Retina (tissue), 1 donor: Measurements from ENCODE around the gene CDHR4.
"Not testable (repeated sequence)": the region's sequence is repeated elsewhere in the genome, so short reads cannot be mapped to it uniquely, and the experiment has no call there.

ENCODE experiments used
- DNase-seq: peaks from one replicate; pipeline ENCODE4 v3.0.0-alpha.2; 2016

Gene CDHR4

DNA sequence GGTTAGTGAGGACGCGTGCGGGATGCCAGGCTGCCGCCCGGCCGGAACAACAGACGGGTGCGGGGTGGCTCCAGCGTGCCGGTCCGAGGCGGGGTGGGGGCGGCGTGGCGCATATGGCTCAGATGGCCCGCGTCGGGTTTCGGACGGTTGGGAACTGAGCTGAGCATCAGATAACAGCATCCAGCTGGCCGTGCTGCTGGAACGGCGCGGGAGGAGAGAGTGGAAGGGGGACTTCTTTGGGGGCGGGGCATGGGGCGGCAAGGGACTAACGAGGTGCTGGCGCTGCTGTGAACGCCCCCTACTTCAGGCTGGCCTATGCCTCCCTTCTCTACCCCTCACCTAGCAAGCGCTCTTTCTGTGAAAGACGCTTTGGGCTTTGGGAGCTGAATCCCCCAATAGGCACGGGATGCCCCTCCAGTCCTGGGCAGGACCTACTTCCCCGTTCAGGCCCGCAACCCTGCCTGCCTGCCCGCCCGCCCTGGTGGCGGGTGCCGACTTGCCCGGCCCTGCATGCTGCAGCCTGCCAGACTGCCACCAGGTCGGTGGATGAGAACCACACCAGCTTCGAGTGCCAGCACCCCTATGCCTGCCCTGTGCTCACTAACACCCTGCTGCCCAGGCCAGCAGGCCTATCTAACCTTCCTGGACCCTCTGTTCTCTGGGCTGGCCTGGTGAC is 3.9 kb upstream of the CDHR4 start:
- DNase-seq = peak; percentile 56

DNA sequence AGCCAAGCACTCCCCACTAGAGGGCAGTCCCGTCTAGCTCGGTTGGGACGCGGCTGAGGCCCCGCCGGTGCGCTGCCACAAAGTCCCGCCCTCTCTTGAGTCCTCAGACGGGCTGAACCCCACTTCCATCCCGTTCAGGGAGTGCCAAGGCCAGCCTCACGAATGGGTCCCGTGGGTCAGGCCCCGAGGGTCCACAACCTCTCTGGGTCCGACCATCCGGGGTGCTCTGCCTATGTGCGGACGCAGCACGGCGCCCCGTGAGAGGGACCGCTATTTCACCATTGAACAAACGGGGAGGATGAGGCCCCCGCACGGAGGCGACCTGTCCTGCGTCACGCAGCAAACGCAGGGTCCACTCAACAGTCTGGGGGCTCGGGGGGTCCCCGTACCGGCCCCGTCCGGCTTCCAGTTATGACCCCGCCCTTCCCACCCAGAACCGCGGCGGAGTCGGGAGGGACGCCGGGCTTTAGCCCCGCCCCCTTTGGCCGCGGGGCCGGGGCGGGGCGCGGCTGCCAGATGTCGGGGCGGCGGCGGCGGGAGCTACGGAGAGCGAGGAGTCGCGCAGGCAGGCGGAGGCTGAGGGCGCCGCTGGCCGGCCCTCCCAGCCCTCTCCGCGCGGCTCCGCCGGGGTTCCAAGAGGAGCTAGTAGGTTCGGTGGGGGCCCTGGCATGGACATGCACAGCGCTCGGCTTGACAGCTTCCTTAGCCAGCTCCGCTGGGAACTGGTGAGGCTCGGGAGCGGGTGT is 3.2 kb upstream of the CDHR4 start, which contains the start of gene INKA1:
INKA1 (plus strand) TSS at position 543 of the 746 bp plus-strand sequence; CDS start at position 675, 132 bp downstream.
- DNase-seq = peak; percentile 95

DNA sequence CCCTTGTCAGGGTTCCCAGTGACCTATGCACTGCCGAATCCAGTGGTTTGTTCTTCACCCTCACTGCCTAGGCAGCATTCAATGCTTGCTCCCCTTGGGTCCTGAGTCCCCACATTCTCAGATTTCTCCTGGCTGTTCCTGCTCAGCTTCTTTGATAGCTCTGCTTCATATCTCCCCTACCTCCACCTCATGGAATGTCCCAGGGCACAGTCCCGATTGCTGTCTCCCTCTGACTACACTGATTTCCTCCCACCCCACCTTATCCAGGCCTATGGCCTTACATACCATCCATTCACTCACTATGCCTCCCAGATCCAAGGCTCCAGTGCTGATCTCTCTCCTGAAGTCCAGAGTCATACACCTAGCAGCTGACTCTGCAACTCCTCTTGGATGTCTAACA is 1.5 kb upstream of the CDHR4 start:
- no peak for DNase-seq

DNA sequence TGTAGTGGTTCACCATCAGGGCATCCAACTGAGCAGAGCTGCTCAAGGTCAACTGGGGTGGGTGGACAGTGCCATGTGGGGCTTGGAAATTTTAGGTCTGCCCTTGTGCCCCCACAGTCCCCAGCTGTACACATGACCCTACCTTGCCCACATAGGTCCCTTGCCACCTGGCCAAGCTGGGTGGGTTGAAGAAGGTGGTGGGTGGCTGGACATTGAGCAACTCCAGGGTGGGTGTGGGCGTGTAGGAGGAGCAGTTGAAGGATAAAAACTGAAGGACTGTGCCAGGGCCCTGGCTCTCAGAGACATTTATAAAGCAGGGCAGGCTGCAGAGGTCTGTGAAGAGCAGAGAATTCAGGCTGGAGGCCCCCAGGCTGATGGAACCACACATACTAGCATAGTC is 568 bp downstream of the CDHR4 start:
- DNase-seq = no peak

DNA sequence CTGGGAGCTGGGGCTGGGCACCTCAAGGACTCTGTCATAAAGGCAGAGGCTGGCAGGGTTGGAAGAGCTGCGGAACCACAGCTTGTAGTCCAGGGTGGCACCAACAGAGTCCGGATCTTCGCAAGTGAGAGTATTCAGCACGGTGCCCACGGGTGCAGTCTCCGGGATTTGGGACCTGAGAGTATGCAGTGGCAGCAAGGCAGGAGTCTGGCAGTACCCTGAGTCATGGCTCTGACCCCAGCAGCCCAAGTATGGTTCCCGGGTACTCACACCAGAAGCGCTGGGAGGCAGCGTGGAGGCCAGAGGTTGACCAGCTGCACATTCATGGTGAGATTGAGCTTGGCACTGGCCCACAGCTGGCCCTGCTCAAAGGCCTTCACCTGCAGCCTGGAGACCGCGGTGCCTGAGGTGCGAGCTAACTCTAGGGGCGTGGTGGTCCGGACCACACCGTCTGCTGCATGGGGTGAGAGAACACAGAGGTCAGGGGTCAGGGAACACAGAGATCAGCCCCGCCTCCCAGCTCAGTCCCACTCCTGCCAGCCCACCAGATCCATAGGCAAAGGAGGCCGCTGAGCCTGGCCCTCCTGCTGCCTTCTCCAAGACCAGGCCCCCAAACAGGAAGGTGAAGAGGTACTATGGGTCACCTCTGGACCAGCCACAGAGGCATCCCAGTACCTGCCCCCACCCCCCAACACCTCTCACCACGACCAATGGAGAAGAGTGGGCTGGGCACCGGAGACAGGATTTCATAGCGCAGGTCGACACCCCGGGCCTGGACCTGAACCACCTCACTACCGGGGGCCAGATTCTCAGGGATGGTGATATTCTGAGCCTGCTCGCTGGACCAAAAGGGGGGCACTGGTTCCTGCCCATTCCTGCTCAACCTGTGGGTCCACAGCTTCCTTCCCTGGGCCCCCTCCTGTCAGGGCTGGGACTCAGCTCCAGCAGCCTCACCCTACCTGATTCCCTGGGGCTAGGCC is 4.5 kb downstream of the CDHR4 start:
- no peak for DNase-seq

DNA sequence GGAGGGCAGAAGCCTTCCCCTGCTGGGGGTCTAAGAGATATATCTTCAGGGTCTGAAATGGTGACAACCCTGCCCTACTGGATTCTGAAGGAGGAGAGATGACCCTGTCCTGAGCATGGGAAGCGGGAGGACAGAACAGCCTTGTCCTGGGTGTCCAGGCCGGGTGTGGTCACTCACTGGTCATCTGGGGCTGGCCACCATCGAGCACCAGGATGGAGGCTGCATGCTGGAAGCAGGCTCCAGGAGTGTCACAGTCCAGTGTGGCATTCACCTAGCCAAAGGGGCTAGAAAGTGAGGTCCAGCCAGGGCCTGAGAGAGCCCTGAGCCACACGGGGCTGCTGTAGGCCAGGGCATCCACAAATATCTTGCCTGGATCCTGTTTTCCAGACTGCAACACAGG is 5.2 kb downstream of the CDHR4 start:
- DNase-seq = no peak

DNA sequence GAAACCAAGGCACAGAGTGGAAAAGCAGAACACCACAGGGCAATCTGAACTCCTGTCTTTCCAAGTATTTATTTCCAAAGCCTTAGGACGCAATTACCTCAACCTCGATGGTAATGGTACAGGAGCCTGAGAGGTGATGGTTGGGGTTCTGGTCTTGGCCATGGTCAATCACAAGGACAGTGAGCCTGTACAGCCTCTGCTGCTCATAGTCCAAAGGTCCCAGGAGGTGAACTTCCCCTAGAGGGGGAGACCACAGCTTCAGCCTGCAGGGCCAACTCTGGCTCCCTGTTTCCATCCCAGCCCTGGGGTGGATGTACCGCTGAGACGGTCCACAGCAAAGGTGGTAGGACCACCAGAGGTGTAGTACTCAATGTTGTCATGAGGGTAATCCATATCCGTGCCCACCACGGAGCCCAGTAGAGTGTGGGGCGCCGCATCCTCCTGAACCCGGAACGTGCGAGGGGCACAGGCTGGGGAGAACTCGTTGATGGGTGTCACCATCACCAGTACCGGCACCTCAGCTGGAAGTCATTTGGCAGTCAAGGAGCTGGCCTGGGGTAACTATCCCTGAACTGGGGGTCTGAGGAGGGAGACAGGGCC is 6.1 kb downstream of the CDHR4 start:
- DNase-seq = no peak

DNA sequence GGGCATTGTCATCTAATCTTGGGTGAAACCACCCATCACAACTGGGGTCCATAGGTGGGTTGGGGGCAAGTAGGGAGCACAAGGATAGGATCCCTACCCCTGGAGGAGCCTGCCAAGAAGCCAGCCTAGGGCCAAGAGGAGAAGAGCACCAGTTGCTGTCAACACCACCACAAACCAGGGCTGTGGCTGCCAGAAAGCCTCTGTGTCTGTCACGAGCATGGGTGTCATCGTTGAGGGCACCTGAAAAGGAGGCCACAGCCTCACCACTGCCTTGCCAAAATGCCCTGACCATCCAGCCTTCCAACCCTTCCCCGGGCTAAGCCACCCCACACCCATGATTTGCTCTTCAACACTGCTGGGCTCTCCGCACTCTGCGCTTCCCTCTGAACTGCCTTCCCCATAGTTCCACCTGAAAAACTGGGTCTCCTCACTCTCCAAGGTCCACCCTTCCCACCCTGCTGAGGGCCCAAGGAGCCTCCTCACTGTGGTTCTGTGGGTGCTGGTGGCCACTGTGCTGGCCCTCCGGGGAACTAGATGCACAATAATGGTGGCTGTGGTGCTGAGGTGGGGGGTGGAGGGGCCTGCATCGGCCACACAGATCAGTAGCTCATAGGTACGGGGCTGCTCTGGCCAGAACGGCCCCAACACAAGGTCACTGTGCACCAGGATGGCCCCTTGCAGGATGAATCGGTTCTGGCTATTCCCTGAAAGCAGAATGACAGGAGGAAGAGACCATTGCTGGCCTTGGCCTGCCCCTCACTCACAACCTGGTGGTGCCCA is 7.1 kb downstream of the CDHR4 start:
- DNase-seq = no peak

DNA sequence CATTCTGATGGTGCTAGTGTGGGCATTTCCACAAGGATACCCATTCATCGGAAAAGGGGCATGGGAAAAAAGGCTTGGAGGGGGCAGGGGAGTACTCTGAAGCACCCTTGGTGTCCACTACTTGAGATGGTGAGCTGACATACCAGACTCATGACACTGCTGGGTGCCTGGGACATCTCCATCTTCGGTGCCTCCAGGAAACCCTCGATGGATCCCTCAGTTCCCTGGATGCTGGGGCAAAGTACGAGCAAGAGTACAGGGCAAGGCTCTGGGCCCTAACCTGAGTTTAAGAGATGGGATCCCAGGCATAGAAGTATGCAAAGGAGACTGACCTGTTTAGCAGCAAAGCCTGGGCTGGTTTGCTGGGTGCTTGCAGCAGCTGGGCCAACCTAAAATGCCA is 8.1 kb downstream of the CDHR4 start:
- no peak for DNase-seq

DNA sequence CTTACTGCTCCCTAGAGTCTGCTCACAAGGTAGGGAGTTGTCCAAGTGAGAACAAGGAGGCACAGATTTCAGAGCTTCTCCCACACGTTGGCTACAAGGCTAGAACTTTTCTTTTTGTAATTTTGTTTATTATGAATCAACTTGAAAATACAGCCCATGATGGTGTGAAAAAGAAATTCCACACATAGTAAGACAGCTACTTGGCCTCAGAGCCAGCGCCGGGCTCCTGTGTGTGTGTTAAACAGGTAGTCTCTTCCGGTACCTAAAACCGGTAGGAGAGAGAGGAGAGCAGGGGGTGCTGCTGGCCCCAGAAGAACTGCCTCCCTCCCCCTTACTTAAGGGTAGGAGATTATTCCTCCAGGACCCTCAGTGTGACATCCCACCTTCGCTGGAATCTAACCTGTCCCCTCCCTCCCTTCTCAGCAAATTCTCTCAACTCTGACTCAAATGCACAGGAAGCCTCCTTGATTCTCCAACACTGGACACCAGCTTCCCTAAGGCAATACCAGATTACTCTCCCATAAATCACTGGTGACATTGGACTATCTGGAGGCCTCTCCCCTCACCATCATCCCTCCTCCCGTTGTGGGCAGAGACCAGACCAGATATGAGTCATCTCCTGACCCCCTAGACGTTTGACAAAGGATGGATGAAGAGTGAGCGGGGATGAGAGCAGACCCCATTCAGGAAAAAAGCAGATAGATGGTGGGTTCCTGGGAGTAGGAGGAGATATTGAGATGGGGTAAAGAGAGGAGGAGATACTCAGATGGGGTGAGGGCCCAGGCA is 8.9 kb downstream of the CDHR4 start:
- no peak for DNase-seq

DNA sequence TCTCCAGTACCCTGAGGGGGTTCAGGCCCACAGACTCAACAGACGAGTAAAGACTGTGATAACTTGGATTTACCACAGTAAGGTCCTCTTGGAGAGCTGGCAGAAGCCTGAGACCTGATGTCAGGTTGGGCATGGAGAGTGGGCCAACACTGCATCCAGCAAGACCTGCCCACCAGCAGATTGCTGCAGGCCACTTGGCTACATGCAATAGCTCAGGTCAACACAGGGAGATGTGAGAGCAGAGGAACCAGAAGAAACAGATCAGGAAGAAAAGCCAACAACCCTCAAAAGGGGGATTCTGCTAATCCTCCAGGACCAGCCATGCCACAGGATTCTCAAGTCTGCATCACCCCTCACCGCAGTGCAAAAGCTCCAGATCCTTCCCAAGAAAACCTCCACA is 11.6 kb downstream of the CDHR4 start:
- DNase-seq = no peak

DNA sequence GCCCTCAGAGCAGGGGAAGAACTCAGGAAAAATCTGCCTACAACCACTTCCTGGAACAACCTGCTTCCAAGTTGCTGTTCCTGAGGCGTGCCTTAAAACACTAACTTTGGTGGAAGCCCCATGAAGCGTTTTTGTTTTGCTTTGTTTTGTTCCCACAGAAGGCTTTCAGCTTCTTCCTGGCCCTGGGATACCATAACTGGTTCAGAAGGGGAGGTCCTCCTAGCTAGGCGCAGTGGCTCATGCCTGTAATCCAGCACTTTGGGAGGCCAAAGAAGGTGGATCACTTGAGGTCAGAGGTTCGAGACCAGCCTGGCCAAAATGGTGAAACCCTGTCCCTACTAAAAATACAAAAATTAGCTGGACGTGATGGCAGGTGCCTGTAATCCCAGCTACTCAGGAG is 12.1 kb downstream of the CDHR4 start:
- DNase-seq = no peak

DNA sequence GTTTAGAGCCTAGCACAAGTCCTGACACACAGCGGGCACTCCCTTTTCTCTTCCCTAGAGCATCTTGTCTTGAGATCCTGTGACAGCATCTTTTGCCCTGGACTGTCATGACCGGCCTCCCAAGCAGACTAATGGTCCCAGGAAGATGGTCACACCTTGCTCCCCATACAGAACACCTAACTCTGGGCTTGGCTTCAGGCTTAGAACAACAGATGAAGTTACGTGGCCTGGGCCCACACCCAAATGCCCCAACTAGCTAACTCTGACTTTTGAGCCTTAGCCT is 12.6 kb downstream of the CDHR4 start:
- no peak for DNase-seq

DNA sequence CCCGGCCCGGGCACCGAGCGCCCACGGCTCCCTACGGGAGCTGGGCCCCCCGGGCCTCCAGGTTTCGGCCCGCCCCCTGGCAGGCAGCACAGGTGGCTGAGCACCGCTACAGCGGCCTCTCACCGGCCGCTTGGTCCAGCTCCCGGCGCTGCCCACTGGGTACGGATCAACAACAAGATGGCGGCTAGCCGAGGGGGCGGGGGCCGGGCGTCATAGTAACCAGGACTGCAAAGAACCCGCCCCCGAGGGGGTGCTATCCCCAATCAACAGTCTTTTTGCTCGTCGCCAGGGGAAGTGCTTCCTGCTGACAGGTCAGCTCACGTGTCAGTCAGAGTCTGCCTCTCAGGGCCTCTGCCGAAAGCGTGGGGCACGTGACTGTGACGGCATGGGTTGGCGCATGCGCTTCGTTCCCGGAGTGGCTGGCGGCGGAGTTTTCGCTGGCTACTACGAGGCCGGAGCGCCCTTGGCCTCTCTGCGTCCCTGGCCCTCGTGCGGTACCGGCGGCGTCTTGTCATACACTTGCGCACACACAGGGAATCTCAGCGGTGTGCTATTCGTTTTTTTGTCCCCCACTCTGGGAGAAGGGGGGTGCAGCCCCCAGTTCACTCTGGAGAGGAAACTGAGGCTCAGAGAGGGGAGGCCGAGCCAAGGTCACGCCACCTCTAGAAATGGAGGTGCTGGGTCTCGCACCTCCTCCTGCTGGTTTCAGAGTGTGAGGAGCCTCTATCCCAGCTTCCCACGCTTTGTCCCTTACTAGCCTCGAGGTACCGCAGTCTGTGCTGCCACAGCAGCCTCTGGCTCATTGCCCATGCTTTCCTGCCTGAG is 13.1 kb downstream of the CDHR4 start, which contains the start of gene IP6K1:
IP6K1 (minus strand) TSS at position 186 of the 825 bp plus-strand sequence. CDS start 38,502 bp downstream, outside the sequence.
- DNase-seq = peak; percentile 98

DNA sequence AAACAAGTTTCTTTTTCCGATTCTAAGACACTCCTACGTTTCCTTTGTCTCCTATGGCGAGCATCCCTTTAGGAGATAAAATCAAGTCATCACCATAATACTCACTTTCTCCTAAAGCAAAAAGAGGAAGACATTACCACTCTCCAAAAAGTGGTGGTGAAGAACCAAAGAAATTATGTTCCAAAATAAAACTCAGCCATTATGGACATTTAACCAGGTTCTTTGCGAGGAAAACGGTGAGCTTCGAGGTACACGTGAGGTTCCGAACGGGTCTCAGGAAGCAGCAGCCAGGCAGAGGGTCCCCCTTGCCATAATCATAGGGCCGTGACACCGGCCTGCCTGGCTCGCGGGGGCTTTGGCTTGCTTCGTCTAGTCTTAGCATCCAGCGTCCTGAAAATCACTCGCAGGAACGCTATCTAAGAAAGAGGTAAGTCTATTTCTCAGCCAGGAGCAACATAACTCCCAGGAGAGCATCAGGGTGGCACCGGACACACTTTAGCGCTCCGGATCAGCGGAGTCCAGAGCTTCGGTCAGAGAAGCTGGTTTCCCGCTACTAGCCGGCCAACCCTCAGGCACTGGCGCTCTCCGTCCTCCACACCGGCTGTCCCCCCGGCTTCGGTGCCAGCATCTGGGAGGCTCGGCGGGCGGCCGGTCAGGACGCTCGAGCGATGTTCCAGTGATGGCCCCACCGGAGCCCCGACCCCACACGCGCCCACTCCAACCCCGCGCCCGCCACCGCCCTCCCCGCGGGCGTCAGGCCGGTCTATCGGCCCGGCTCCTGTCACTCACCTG is 13.9 kb downstream of the CDHR4 start:
- no peak for DNase-seq

DNA sequence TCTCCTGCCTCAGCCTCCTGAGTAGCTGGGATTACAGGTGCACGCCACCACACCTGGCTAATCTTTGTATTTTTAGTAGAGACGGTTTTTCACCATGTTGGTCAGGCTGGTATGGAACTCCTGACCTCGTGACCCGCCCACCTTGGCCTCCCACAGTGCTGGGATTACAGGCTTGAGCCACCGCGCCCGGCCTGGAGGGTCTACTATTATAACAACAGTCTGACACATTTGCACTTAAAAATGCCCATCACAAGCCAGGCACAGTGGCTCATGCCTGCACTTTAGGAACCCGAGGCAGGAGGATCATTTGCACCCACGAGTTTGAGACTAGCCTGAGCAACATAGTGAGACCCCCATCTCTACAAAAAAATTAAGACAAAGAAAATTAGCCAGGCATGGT is 17.4 kb downstream of the CDHR4 start:
- DNase-seq = not testable (repeated sequence)

DNA sequence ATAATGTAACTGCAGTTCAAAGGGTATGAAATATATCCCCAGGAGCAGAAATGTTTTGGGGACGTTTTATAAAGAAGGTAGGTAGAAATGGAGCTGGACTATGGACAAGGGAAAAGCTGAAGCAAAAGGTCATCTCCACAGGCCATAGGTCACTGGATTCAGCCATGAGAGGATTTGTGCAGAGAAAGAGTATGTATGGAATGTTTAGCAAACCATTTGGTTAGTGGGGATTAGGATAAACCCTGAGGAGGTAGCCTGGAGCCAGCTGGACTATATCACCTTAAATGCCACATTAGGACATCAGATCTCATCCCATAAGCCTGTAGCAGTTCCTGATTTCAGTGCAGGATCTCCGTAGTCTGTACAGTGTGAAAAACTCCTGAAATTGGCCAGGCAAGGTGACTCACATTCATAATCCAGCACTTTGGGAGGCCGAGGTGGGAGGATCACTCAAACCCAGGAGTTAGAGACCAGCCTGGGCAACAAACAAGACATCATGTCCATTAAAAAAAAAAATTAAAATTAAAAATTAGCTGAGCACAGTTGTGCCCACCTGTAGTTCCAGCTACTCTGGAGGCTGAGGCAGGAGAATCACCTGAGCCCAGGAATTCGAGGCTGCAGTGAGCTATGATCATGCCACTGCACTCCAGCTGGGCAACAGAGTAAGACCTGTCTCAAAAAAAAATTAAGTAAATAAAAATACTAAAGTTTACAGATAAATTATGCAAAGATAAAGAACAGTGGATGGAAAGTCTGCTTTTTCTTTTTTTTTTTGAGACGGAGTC is 18.1 kb downstream of the CDHR4 start:
- DNase-seq = no peak

DNA sequence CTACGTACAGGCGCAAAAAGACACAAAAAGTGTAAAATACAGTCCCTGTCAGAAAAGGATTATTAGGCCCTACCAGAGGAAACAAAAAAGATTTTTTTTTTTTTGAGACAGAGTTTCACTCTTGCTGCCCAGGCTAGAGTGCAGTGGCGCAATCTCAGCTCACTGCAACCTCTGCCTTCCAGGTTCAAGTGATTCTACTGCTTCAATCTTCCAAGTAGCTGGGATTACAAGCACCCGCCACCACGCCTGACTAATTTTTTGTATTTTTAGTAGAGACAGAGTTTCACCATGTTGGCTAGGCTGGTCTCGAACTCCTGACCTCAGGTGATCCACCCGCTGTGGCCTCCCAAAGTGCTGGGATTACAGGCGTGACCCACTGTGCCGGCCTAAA is 18.7 kb downstream of the CDHR4 start:
- DNase-seq = not testable (repeated sequence)
